Effector CD8-positive, alpha-beta T cell (primary cell): Measurements from ENCODE around the gene TEAD2.
A peak's percentile ranks its signal among the peaks of the same experiment; 100 is the strongest.
"Not testable (repeated sequence)": the region's sequence is repeated elsewhere in the genome, so short reads cannot be mapped to it uniquely, and the experiment has no call there.

Experiments used
- DNase-seq: peaks from one replicate; lab custom pipeline; 2025; lab: John Stamatoyannopoulos, UW

TEAD2 gene

DNA sequence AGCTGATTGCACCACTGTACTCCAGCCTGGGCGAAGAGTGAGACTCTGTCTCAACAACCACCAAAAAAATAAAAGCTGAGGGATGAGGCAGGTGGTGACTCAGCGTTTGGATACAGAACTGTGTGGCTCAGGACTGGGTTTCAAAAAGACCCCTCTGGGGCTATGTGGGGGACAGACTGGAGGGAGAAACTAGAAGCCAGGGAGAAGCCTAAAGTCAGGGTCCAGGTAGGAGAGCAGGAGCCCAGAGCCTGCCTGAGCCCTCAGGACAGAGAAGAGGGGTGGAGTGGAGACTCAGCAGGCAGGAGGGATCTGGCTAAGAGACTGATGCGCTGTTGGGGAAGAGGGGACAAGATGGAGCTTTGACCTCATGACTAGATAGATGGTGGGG lies 28.8 kb downstream of the TEAD2 start:
- no peak for DNase-seq

DNA sequence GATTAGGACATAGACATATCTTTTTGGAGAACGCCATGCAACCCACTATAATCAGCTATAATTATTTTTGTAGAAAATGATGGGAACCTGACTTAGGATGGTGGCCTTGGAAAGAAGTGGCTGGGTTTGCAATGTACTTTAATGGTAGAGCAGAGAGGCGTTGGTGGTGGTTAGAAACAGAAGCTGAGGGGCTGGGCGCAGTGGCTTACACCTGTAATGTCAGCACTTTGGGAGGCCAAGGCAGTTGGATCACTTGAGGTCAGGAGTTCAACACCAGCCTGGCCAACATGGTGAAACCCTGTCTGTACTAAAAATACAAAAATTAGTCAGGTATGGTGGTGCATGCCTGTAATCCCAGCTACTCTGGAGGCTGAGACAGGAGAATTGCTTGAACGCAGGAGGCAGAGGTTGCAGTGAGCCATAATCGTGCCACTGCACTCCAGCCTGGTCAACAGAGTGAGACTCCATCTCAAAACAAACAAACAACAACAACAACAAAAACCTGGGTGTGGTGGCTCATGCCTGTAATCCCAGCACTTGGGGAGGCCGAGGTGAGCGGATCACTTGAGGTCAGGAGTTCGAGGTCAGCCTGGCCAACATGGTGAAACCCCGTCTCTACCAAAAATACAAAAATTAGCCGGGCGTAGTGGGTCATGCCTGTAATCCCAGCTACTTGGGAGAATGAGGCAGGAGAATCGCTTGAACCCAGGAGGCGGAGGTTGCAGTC lies 29.4 kb downstream of the TEAD2 start:
- not testable (repeated sequence) for DNase-seq

DNA sequence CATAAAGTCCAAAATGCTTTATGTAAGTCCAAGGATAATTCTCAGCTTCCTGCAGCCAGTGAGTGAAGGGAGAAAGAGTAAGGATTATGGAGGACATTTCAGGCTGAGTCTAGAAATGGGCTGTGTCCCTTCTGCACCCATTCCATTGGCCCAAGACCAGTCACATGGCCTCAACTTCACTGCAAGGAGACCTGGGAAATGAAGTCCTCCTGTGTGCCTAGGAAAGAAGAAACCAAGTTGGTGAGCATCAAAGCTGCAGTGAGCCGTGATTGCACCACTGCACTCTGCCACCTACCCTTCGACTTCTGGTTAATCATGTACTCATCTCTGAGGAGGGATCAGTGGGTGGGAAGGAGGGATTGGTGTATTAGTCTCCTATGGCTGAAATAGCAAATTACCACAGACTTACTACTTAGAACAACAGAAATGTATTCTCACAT lies 30.6 kb downstream of the TEAD2 start:
- DNase-seq = peak; percentile 27

DNA sequence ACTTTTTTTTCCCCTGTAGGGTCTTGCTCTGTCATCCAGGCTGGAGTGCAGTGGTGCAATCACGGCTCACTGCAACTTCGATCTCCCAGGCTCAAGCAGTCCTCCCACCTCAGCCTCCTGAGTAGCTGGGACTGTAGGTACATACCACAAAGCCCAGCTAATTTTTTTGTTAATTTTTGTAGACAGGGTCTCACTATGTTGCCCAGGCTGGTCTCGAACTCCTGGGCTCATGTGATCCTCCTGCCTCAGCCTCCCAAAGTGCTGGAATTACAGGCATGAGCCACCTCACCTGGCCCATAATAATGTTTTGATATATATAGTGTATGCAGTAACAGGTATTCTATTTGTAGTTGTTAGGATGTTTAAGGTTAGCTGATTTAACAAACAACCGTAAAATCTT lies 31.0 kb downstream of the TEAD2 start:
- DNase-seq = not testable (repeated sequence)

DNA sequence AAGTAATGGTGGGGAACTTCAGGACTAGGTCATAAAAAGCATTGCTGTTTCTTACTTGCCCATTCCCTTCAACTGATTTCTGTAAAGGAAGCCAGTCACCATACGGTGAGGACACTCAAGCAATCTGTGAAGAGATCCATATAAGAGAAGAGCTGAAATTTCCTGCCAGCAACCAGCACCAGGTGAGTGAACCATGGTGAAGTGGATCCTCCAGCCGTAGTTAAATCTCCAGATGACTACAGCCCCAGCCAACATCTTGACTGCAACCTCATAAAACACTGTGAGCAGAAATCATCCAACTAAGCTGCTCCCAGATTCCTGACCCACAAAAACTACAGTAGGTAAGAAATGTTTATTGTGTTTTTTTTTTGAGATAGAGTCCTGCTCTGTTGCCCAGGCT lies 33.5 kb downstream of the TEAD2 start:
- no peak for DNase-seq

DNA sequence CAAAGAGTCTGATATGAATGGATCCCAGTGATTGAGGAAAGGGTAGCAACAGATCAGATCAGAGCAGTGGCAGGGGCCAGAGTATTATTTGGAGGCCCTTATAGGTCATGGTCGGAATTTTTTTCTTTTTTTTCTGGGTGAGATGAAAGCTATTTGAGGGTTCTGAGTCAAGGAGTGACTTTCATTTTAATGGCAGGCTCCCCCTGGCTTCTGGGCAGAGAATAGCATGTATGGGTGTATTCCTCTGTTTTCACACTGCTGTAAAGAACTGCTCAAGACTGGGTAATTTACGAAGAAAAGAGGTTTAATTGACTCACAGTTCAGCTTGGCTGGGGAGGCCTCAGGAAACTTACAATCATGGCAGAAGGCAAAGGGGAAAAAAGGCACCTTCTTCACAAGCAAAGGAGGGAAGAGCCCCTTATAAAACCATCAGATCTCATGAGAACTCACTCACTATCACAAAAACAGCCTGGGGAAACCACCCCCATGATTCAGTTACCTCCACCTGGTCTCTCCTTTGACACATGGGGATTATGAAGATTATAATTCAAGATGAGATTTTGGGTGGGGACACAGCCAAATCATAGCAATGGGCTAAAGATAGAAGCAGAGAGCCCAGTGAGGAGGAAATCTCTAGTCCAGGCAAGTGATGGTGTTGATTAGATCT lies 34.2 kb downstream of the TEAD2 start:
- DNase-seq = peak; percentile 10

DNA sequence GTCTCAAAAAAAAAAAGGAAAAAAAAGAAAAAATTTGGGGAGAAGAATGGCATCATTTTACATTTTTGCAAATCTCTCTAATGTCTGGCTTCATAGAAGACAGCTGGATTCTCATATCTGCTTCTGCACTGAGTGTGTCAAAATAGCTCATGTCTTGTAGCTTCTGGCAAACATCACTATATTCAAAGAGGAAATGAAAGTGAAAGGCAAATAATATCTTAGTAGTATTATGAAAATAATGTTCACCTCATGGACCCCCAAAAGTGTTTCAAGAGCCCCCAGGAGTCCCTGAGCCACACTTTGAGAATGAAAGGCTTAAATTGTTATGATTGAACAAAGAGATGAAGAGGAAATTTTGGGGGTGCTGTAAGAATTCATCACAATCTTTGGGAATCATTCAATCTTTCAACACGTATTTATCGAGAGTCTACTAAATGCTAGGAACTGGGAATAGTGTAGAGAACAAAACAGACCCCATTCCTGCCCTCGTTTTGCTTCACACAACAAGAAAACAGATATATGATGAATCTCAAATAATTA lies 36.0 kb downstream of the TEAD2 start:
- DNase-seq = no peak

DNA sequence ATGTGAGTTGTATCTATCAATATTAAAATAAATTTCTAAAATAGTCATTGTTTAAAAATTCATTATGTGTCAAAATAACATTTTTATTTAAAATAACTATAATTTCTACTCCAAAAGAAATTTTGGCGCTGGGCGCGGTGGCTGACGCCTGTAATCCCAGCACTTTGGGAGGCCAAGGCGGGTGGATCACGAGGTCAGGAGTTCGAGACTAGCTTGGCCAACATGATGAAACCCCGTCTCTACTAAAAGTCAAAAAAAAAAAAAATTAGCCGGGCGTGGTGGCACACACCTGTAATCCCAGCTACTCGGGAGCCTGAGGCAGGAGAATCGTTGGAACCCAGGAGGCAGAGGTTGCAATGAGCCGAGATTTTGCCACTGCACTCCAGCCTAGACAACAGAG lies 36.5 kb downstream of the TEAD2 start:
- not testable (repeated sequence) for DNase-seq

DNA sequence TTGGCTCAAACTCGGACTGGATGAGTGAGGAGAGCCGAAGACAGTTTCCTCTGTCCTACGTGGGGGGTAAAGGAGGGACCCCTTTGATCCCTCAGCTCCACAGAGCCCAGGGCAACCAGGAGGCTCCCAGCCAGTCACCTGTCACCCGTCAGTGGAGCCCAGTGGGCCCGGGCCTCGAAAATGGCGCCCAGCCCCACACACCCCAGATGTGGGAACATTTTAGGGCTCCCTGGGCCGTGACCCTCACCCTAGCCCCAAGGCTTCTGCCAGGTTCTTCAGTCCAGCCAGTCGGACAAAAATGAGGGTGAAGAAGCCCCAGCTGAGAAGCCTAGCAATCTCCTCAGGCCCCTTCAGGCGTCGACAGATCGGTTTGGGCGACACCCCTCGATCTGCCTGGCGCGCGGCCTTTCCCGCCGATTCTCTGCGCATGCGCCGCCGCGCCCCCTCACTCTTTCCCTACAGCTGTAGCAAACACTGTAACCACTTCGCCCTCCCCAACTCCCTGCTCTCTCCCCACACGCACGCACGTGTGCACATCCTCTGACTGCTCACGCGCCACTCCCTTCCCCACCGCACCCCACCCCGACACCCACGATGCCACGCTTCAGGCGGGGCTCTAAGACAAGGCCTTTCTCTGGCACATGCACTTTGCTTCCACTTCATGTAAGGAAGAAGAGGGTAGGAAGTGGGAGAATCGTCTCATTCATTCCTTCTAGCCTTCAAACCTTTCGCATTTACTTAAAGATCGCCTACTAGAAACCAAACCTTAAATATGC lies 37.2 kb downstream of the TEAD2 start, which contains the start of gene SLC6A16:
Gene SLC6A16 (minus strand): TSS at position 391 of the 776 bp plus-strand sequence. CDS start 13,844 bp downstream, outside the sequence.
- no peak for DNase-seq

DNA sequence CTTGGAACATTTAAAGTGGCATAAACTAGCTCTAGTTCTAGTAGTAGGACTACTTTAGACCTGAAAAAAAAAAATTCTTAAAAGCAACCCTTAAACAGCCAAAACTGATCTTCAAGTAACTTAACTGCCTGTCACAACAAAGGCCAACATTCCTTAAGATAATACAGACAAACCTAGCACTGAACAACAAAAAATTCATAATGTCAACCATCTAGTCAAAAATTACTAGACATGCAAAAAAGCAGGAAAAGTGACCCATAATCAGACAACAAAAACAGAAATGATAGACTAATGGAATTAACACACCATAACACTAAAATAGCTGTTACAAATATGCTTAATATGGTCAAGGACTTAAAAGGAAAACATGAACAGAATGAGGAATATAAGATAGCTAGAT lies 43.9 kb downstream of the TEAD2 start:
- no peak for DNase-seq

DNA sequence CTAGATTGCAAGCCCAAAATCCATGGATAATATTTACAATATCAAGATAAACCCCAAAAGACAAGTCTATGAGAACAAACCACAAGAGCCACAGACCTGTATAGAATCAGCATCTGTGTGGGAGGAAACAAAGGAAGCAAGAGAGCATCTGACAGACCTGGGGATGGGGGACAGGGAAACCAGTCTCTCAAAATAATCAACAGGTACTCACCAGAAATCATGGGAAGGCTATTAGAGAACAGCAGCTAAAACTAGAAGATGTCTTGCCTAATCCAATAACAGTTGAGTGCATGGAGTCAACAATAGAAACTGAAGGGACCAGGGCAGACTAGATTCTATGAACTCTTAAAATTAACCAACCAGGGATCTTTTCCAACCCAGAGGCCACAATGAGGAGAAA lies 45.9 kb downstream of the TEAD2 start:
- DNase-seq = no peak

DNA sequence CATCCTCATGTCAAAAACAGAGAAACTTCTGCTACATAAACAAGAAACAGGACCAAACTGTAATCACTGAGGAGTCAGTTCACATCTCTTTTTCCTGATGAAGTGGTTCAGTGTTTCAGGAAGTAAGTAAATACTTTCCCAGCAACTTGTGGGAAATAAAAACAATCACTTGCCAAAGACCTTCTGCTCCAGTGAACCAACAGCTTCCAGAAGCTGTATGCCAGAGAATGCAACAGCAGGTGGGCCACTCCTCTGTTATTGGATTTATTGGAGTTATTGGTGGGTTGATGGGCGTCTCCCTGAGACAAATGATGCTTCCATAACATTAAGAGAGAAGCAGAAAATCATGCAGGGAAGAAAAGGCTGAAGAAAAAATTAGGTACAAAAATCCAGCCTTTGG lies 47.1 kb downstream of the TEAD2 start:
- no peak for DNase-seq

DNA sequence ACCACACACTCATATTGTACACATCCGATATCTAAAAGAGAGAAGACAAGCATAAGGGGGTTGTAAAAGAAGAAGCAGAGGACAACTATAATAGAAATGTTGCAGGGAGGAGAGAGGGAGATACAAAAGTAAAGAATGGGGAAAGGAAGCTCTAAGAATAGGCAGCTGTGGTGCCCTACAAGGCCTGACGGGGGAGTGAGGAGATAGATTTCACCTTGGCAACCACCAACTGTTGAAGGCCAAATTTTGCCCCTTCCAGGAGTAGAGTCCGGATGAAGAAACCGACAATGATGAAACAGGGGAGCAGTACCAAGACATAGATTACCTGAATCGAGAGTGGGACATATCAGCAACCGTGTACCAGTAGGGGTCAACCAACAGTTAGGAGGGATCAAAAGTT lies 53.1 kb downstream of the TEAD2 start:
- DNase-seq = no peak

DNA sequence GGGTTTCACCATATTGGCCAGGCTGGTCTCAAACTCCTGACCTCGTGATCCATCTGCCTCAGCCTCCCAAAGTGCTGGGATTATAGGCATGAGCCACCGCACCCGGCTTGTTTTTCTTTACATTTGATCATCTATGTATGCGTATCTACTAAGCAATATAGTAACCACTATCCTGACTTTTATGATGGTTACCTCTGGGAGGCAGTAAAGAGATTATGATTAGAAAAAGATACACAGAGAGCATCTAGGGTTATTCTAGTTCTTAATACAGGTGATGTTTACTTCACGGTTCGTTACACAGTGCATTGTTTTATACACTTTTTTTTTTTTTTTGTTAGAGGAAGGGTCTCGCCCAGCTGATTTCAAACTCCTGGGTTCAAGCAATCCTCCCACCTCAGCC lies 55.5 kb downstream of the TEAD2 start:
- DNase-seq = not testable (repeated sequence)

DNA sequence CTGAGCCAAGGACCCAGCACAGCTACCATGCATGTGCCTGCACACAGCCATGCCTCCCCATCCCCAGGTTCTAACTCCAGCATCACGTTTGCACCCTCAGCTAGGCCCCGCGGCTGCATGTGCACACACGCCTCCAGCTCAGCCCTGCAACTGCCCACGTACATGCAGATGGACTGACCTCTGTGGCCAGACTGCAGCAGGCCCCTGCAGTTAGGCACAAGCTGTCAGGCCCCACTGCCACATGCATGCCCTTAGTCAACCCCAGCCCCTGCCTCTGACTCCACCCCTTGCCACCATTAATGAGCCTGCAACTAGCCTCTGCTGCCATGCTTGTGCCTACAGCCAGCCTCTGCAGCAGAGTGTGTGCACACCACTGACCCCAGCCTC lies 60.4 kb downstream of the TEAD2 start:
- no peak for DNase-seq

DNA sequence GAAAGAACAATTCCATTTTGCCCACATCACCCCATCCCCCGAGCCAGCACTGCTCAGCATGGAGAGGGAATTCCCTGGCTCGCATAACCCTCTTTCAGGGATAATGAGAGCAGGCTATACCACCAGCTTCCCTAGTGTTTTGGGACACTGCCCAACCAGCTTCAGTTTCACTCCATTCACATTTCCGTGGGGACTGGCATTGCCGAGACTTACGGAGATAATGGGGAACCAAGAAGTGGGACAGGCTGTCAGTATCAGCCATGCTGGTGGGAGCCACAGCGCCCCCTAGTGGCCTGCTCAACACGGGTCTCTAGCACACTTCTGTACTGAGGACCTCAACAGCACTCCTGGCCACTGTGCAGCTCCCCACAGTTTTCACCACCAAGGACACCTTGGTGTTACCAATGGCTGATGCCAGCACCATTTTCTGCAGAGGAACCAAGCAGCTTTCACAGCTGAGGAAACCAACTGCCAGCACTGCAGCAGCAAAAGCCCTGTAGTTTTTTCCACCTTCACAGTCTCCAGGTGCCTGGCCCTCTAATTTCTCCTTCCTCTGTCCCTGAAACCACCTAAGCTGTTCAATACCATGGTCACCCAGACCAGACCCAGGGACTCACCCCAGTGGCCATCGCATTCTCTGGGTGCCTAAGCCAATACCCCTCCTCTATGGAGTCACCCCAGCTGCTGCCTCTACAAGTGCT lies 60.9 kb downstream of the TEAD2 start:
- peak; percentile 62 for DNase-seq

DNA sequence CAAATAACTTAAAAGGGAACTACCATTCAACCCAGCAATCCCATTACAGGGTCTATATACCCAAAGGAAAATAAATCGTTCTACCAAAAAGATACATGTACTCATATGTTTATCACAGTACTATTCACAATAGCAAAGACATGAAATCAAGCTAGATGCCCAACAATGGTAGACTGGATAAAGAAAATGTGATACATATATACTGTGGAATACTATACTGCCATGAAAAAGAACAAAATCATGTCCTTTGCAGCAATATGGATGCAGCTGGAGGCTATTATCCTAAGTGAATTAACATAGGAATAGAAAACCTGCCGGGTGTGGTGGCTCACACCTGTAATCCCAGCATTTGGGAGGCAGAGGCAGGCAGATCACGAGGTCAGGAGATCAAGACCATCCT lies 63.6 kb downstream of the TEAD2 start:
- DNase-seq = not testable (repeated sequence)

DNA sequence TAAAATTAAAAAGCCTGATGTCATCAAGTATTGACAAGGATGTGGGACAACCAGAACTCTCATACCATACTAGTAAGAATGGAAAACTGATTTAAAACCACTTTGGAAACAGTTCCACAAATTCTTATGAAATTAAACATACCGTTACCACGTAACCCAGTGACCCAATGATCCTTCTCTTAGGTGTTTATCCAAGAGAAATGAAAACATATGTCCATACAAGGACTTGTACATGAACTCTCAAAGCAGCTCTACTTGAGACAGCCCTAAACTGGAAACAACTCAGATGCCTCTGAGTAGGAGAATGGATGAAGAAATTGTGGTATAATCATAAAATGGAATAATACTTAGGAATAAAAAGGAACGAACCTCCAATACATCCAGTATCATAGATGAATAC lies 64.8 kb downstream of the TEAD2 start:
- no peak for DNase-seq

DNA sequence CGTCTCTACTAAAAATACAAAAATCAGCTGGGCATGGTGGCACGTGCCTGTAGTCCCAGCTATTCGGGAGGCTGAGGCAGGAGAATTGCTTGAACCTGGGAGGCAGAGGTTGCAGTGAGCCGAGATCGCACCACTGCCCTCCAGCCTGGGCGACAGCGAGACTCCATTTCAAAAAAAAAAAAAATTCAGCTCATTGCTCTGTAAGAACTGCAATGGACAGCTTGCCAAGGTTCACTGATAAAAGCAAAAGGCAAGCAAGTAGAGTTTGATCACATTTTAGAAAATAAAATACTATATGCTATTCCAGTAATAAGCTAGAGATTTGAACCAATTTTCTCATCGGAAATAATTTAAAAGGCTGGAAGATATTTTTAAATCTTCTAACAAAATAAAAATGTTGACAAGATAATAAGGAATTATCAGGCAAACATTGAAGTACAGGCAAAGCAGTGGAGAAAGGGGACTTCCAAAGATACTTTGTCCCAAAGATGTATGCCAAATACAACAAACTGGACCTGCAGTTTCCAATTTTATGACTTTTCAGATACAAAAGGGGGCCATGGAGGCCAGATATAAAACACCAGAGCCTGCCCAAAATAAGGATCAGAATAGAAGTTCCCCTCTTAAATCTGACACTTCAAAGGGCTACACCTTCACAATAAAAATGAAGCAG lies 66.9 kb downstream of the TEAD2 start:
- no peak for DNase-seq

DNA sequence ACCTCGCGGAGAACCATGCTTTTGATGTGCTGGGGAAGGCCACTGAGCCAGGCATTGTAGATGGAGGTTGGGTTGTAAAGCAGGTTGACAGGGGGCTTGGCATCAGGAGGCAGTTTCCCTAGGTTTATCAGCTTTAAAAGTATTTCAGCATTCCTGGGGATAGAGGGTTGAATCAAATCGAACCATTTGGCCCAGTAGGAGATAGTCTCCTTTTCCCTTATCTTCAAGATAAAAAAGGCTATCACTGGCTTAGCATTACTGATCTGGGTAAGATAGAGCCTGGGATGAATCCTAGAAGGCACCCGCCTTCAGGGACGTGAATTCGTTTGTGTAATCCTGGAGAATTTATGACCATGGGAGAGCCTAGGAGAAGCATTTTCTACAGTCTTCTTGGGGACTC lies 67.8 kb downstream of the TEAD2 start:
- no peak for DNase-seq
